ENCODE measurements around the gene PPP2R5C. TPM values are rescaled to one million over a fixed set of nuclear protein-coding genes. Genes with fewer than 3 reads are reported as not detected.

The PPP2R5C gene
- total RNA-seq = 60.0 and 66.8 TPM in 2 replicates

DNA sequence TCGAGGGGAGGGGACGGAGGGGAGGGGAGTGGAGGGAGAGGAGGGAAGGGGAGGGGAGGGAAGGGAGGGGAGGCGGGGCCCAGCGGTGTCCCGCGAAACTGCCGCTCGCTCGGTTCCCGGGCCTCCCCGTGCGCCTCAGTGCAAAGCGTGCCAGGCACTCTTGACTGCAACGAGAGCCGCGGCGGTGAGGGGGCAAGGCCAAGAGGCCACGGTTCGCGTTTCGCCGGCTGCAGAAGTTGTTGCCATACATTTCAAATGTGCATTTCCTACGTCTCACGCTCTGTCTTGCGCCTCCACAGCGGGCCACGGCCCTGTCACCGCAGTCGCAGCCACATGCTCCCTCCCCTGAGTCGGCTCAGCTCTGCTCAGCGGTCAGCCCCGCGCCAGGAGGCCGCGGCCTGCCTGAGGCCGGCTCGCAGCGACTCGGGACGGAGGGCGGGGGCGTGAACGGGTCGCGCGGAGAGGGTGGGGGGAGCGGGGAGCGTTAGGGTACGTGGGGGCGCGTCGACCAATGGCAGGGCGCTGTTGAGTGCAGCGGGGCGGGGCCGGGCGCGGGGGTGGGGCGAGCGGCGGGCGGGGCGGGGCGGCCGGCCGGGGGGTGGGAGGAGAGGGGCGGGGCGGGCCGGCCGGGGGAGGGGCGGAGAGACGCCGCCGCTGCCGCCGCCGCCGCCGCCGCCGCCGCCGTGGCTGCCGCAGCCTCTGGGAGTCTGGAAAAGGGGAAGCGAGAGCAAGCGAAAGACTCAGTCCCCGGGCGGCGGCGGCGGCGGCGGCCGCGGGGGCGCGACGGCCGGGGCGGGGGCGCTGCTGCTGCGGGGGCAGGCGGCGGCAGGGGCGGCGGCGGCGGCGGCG is at the start of gene PPP2R5C:
TSS of gene PPP2R5C (plus strand) at position 678 of the 849 bp plus-strand sequence. CDS start 185 bp downstream, outside the sequence.

DNA sequence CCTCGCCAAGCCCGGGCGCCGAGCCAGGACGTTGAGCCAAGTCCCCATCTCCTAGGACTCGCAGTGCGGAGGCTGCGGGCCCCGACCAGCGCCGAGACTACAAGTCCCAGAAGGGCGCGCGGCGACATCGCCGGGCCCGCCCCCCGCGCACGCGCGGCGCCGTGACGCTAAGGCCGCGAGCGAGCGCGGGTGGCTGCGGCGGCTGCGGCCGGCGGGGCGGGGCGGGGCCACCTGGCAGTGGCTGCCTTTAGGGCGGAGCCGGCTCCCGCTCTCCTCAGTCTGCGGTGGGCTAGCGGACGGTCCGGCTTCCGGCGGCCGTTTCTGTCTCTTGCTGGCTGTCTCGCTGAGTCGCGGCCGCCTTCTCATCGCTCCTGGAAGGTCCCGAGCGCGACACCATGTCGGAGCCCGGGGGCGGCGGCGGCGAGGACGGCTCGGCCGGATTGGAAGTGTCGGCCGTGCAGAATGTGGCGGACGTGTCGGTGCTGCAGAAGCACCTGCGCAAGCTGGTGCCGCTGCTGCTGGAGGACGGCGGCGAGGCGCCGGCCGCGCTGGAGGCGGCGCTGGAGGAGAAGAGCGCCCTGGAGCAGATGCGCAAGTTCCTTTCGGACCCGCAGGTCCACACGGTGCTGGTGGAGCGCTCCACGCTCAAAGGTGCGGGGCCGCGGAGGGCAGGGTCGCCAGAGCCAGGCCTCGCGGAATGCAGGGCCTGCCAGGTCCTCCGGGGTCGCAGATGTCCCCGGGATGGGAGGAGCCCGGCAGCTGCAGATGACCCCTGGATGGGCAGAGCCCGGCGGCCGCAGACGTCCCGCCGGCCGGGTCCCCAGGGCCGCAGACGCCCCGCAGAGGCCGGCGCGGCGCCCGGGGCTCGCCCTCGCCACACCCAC is 203.0 kb downstream of the PPP2R5C start, which contains the start of gene DYNC1H1:
TSS of gene DYNC1H1 (plus strand) at position 277 of the 884 bp plus-strand sequence. CDS start at position 396, 119 bp downstream.

Other genes with a start within 250 kb of the PPP2R5C start
- not detected in 2 replicates for gene DIO3, start 200.2 kb upstream of the PPP2R5C start, total RNA-seq
- gene DYNC1H1, start 202.9 kb downstream of the PPP2R5C start, total RNA-seq = 610 and 658 TPM in 2 replicates

Measured in mammary microvascular endothelial cell (primary cell).